ENCODE measurements around the gene FOXN1. TPM values are rescaled to one million over a fixed set of nuclear protein-coding genes. Genes with fewer than 3 reads are reported as not detected.

FOXN1 gene
- total and polyA plus RNA-seq, 2 experiments from 2014 or later: 0.06 TPM; not detected in 1

- DNase-seq (ENCODE audit: low read depth in 1 of 2, low spot score in 1 of 2): peak; percentile 73 to 92
- Histone ChIP-seq H3K27ac (peak within 1 kb of the TSS; percentile 45), H3K4me3 (peak within 1 kb of the TSS; percentile 71), H3K4me1 (ENCODE audit: low read depth) (peaks cover 4% of the 10 kb centered on the region), H3K36me3 (peaks cover 24% of the 10 kb centered on the region), H3K27me3 (no peaks in the 10 kb centered on the region), H3K9me3 (ENCODE audit: low read depth) (no peaks in the 10 kb centered on the region)
- no peak for TF ChIP-seq CTCF (IDR thresholded peaks at IDR 0.05; ENCODE audit: low read depth, low read length)
These were observed 46.2 kb downstream of the FOXN1 start, which contains the start of gene UNC119 for GRCh38 chr17:28552176-28552999. TSS of gene UNC119 (minus strand) at chr17:28552624. CDS start at chr17:28552557, 67 bp downstream.

- Histone ChIP-seq H3K4me3 (peak overlapping the region; percentile 71), H3K27ac (no peak overlapping the region), H3K27me3 (no peaks in the 10 kb centered on the region), H3K4me1 (ENCODE audit: low read depth) (peaks cover 4% of the 10 kb centered on the region), H3K36me3 (peaks cover 27% of the 10 kb centered on the region), H3K9me3 (ENCODE audit: low read depth) (no peaks in the 10 kb centered on the region)
- DNase-seq (ENCODE audit: low read depth in 1 of 2, low spot score in 1 of 2): no peak
- no peak for TF ChIP-seq CTCF (IDR thresholded peaks at IDR 0.05; ENCODE audit: low read depth, low read length)
These were observed 46.9 kb downstream of the FOXN1 start for GRCh38 chr17:28553000-28553505.

GRCh38 chr17:28554565-28554964 is 48.4 kb downstream of the FOXN1 start:
- Histone ChIP-seq H3K36me3 (peaks cover 29% of the 10 kb centered on the region), H3K27me3 (no peaks in the 10 kb centered on the region), H3K27ac (no peak overlapping the region), H3K4me3 (no peak overlapping the region), H3K4me1 (ENCODE audit: low read depth) (peaks cover 4% of the 10 kb centered on the region), H3K9me3 (ENCODE audit: low read depth) (no peaks in the 10 kb centered on the region)
- DNase-seq (ENCODE audit: low read depth in 1 of 2, low spot score in 1 of 2): no peak
- TF ChIP-seq CTCF (IDR thresholded peaks at IDR 0.05; ENCODE audit: low read depth, low read length): no peak

GRCh38 chr17:28555022-28555421 is 48.9 kb downstream of the FOXN1 start:
- no peaks in the 10 kb centered on the region for H3K9me3 ChIP-seq (ENCODE audit: low read depth)
- H3K27ac ChIP-seq: no peak overlapping the region
- DNase-seq (ENCODE audit: low read depth in 1 of 2, low spot score in 1 of 2): no peak
- no peak overlapping the region for H3K4me3 ChIP-seq
- peaks cover 4% of the 10 kb centered on the region for H3K4me1 ChIP-seq (ENCODE audit: low read depth)
- no peak for TF ChIP-seq CTCF (IDR thresholded peaks at IDR 0.05; ENCODE audit: low read depth, low read length)
- H3K36me3 ChIP-seq: peaks cover 29% of the 10 kb centered on the region
- no peaks in the 10 kb centered on the region for H3K27me3 ChIP-seq

GRCh38 chr17:28563475-28563874 is 57.3 kb downstream of the FOXN1 start:
- DNase-seq (ENCODE audit: low read depth in 1 of 2, low spot score in 1 of 2): peak; percentile 74 to 82
- H3K36me3 ChIP-seq: peaks cover 6% of the 10 kb centered on the region
- no peaks in the 10 kb centered on the region for H3K27me3 ChIP-seq
- H3K4me1 ChIP-seq (ENCODE audit: low read depth): no peaks in the 10 kb centered on the region
- TF ChIP-seq CTCF (IDR thresholded peaks at IDR 0.05; ENCODE audit: low read depth, low read length): no peak
- H3K9me3 ChIP-seq (ENCODE audit: low read depth): no peaks in the 10 kb centered on the region
- no peak overlapping the region for H3K4me3 ChIP-seq
- peak overlapping the region; percentile 91 for H3K27ac ChIP-seq

All from cardiac muscle cell (in vitro differentiated cells and primary cell).